Activated CD8-positive, alpha-beta memory T cell treated with anti-CD3 and anti-CD28 coated beads, Interleukin-2, amount 50 U/mL, for 24 hours (primary cell): ENCODE results near the gene EXOC6B.
"Not testable (repeated sequence)": the region's sequence is repeated elsewhere in the genome, so short reads cannot be mapped to it uniquely, and the experiment has no call there.

Experiments
- DNase-seq: peaks from one replicate; pipeline ENCODE4 v3.0.0-alpha.2; 2020; ENCODE audit errors: extremely low read depth

EXOC6B gene

GRCh38 chr2:72607189-72607588 is 218.6 kb downstream of the EXOC6B start:
- DNase-seq = no peak

GRCh38 chr2:72605836-72606442 is 219.9 kb downstream of the EXOC6B start:
- DNase-seq = no peak

GRCh38 chr2:72604468-72604867 is 221.4 kb downstream of the EXOC6B start:
- DNase-seq = no peak

- DNase-seq = no peak
These were observed 222.4 kb downstream of the EXOC6B start for GRCh38 chr2:72603481-72603880.

GRCh38 chr2:72602711-72603110 is 223.1 kb downstream of the EXOC6B start:
- DNase-seq = no peak

- no peak for DNase-seq
These were observed 223.7 kb downstream of the EXOC6B start for GRCh38 chr2:72602095-72602494.

GRCh38 chr2:72583836-72584235 is 242.0 kb downstream of the EXOC6B start:
- not testable (repeated sequence) for DNase-seq

- DNase-seq = no peak
These were observed 242.5 kb downstream of the EXOC6B start for GRCh38 chr2:72583376-72583775.

- no peak for DNase-seq
These were observed 244.2 kb downstream of the EXOC6B start for GRCh38 chr2:72581560-72582181.

GRCh38 chr2:72579591-72580180 is 246.1 kb downstream of the EXOC6B start:
- no peak for DNase-seq

GRCh38 chr2:72576861-72577260 is 249.0 kb downstream of the EXOC6B start:
- no peak for DNase-seq

GRCh38 chr2:72576459-72576858 is 249.4 kb downstream of the EXOC6B start:
- no peak for DNase-seq

GRCh38 chr2:72574886-72575285 is 250.9 kb downstream of the EXOC6B start:
- DNase-seq = no peak

- DNase-seq = no peak
These were observed 252.6 kb downstream of the EXOC6B start for GRCh38 chr2:72573232-72573631.

- no peak for DNase-seq
These were observed 253.3 kb downstream of the EXOC6B start for GRCh38 chr2:72572501-72572900.

- no peak for DNase-seq
These were observed 255.4 kb downstream of the EXOC6B start for GRCh38 chr2:72570413-72570812.

GRCh38 chr2:72562451-72563153 is 263.2 kb downstream of the EXOC6B start:
- DNase-seq = no peak

GRCh38 chr2:72561621-72562318 is 264.1 kb downstream of the EXOC6B start:
- DNase-seq = no peak

- DNase-seq = no peak
These were observed 269.9 kb downstream of the EXOC6B start for GRCh38 chr2:72555943-72556342.

- not testable (repeated sequence) for DNase-seq
These were observed 270.5 kb downstream of the EXOC6B start for GRCh38 chr2:72555363-72555762.

- DNase-seq = not testable (repeated sequence)
These were observed 270.9 kb downstream of the EXOC6B start for GRCh38 chr2:72554910-72555309.

GRCh38 chr2:72554381-72554780 is 271.5 kb downstream of the EXOC6B start:
- no peak for DNase-seq
